Adipocyte (in vitro differentiated cells): ENCODE results near the gene IFT52.
A peak's percentile ranks its signal among the peaks of the same experiment; 100 is the strongest.
"Not testable (repeated sequence)": the region's sequence is repeated elsewhere in the genome, so short reads cannot be mapped to it uniquely, and the experiment has no call there.

Experiments
- DNase-seq: peaks from one replicate; pipeline ENCODE4 v3.0.0-alpha.2; 2015; ENCODE audit warnings: low read depth
- H3K27me3 ChIP-seq: replicated peaks from 2 replicates; pipeline ENCODE4 v1.7.0; 2013; ENCODE audit warnings: mild to moderate bottlenecking, low read length, moderate library complexity; ENCODE audit not compliant: control insufficient read depth, insufficient read depth
- H3K36me3 ChIP-seq: 2 replicates; pipeline ENCODE4 v1.7.0; 2013; ENCODE audit warnings: low read length, mild to moderate bottlenecking, moderate library complexity; ENCODE audit not compliant: control insufficient read depth, insufficient read depth, severe bottlenecking
- H3K4me1 ChIP-seq: 2 replicates; pipeline ENCODE4 v1.7.0; 2013; ENCODE audit warnings: mild to moderate bottlenecking, low read length, moderate library complexity; ENCODE audit not compliant: control insufficient read depth, insufficient read depth
- H3K4me3 ChIP-seq: 2 replicates; pipeline ENCODE4 v1.7.0; 2013; ENCODE audit warnings: mild to moderate bottlenecking, low read length, moderate library complexity
- H3K9ac ChIP-seq: 2 replicates; pipeline ENCODE4 v1.7.0; 2013; ENCODE audit warnings: mild to moderate bottlenecking, low read length, moderate library complexity
- H3K9me3 ChIP-seq: 2 replicates; pipeline ENCODE4 v1.7.0; 2013; ENCODE audit warnings: mild to moderate bottlenecking, low read length, moderate library complexity; ENCODE audit not compliant: control insufficient read depth

The IFT52 gene

GRCh38 chr20:43588526-43588925 lies 2.2 kb upstream of the IFT52 start:
- DNase-seq, H3K9ac ChIP-seq, H3K4me3 ChIP-seq, H3K9me3 ChIP-seq, H3K36me3 ChIP-seq, H3K27me3 ChIP-seq: not testable (repeated sequence)
- peaks cover 28% of the 10 kb centered on the region for H3K4me1 ChIP-seq

- Histone ChIP-seq H3K4me1 (peaks cover 16% of the 10 kb centered on the region), H3K36me3 (peaks cover 4% of the 10 kb centered on the region), H3K9ac (peak overlapping the region; percentile 90), H3K9me3 (no peaks in the 10 kb centered on the region), H3K4me3 (peak overlapping the region; percentile 94), H3K27me3 (no peaks in the 10 kb centered on the region)
- DNase-seq: no peak
Measured at GRCh38 chr20:43590036-43590391, 723 bp upstream of the IFT52 start.

- not testable (repeated sequence) for DNase-seq, H3K9me3 ChIP-seq, H3K4me1 ChIP-seq, H3K4me3 ChIP-seq, H3K27me3 ChIP-seq, H3K9ac ChIP-seq
- peaks cover 56% of the 10 kb centered on the region for H3K36me3 ChIP-seq
Measured at GRCh38 chr20:43601960-43602359, 11.2 kb downstream of the IFT52 start.

GRCh38 chr20:43603124-43603523 lies 12.4 kb downstream of the IFT52 start:
- Histone ChIP-seq H3K27me3 (no peaks in the 10 kb centered on the region), H3K9ac (no peak overlapping the region), H3K36me3 (peaks cover 48% of the 10 kb centered on the region), H3K4me3 (no peak overlapping the region), H3K4me1 (no peaks in the 10 kb centered on the region), H3K9me3 (no peaks in the 10 kb centered on the region)
- DNase-seq: no peak

- peaks cover 27% of the 10 kb centered on the region for H3K36me3 ChIP-seq
Measured at GRCh38 chr20:43605715-43606114, 15.0 kb downstream of the IFT52 start.

GRCh38 chr20:43607278-43607677 lies 16.5 kb downstream of the IFT52 start:
- not testable (repeated sequence) for H3K4me3 ChIP-seq, H3K27me3 ChIP-seq, H3K9me3 ChIP-seq, H3K9ac ChIP-seq, DNase-seq, H3K4me1 ChIP-seq
- H3K36me3 ChIP-seq: peaks cover 27% of the 10 kb centered on the region

More at GRCh38 chr20:43605715-43606114, 15.0 kb downstream of the IFT52 start:
- no peak overlapping the region for H3K9ac ChIP-seq
- no peaks in the 10 kb centered on the region for H3K4me1 ChIP-seq
- no peaks in the 10 kb centered on the region for H3K9me3 ChIP-seq
- no peaks in the 10 kb centered on the region for H3K27me3 ChIP-seq
- no peak for DNase-seq
- H3K4me3 ChIP-seq: no peak overlapping the region

- H3K36me3 ChIP-seq: peaks cover 35% of the 10 kb centered on the region
- DNase-seq: no peak
- no peak overlapping the region for H3K4me3 ChIP-seq
- no peaks in the 10 kb centered on the region for H3K27me3 ChIP-seq
- H3K4me1 ChIP-seq: no peaks in the 10 kb centered on the region
- H3K9me3 ChIP-seq: no peaks in the 10 kb centered on the region
- no peak overlapping the region for H3K9ac ChIP-seq
Measured at GRCh38 chr20:43631598-43631997, 40.9 kb downstream of the IFT52 start.

GRCh38 chr20:43636429-43636828 lies 45.7 kb downstream of the IFT52 start:
- no peak for DNase-seq
- no peak overlapping the region for H3K9ac ChIP-seq
- H3K27me3 ChIP-seq: no peaks in the 10 kb centered on the region
- H3K4me1 ChIP-seq: no peaks in the 10 kb centered on the region
- peaks cover 50% of the 10 kb centered on the region for H3K36me3 ChIP-seq
- H3K4me3 ChIP-seq: no peak overlapping the region
- no peaks in the 10 kb centered on the region for H3K9me3 ChIP-seq

GRCh38 chr20:43642548-43642947 lies 51.8 kb downstream of the IFT52 start:
- Histone ChIP-seq H3K4me3 (no peak overlapping the region), H3K9me3 (no peaks in the 10 kb centered on the region), H3K4me1 (no peaks in the 10 kb centered on the region), H3K36me3 (peaks cover 48% of the 10 kb centered on the region), H3K9ac (no peak overlapping the region), H3K27me3 (no peaks in the 10 kb centered on the region)
- DNase-seq: no peak

GRCh38 chr20:43650997-43651525 lies 60.3 kb downstream of the IFT52 start:
- Histone ChIP-seq H3K27me3 (no peaks in the 10 kb centered on the region), H3K9ac (no peak overlapping the region), H3K36me3 (peaks cover 13% of the 10 kb centered on the region), H3K4me3 (no peak overlapping the region), H3K9me3 (no peaks in the 10 kb centered on the region), H3K4me1 (no peaks in the 10 kb centered on the region)
- no peak for DNase-seq

- H3K27me3 ChIP-seq, H3K36me3 ChIP-seq, H3K4me3 ChIP-seq, DNase-seq, H3K9me3 ChIP-seq, H3K9ac ChIP-seq, H3K4me1 ChIP-seq: not testable (repeated sequence)
Measured at GRCh38 chr20:43651650-43652184, 61.0 kb downstream of the IFT52 start.

- no peaks in the 10 kb centered on the region for H3K36me3 ChIP-seq
- no peak overlapping the region for H3K9ac ChIP-seq
- no peak for DNase-seq
- H3K27me3 ChIP-seq: no peaks in the 10 kb centered on the region
- H3K4me3 ChIP-seq: no peak overlapping the region
- peaks cover 6% of the 10 kb centered on the region for H3K4me1 ChIP-seq
- no peaks in the 10 kb centered on the region for H3K9me3 ChIP-seq
Measured at GRCh38 chr20:43653966-43654365, 63.2 kb downstream of the IFT52 start.
